Neural progenitor cell (in vitro differentiated cells): Measurements from ENCODE around the gene GDF10.

ENCODE experiments used
- EZH2phosphoT487 ChIP-seq: fragments of 200-600 bp; sonication (generic); IDR thresholded peaks from 2 replicates; pipeline ENCODE4 v1.6.1; 2017; ENCODE audit warnings: antibody characterized with exemption
- TF ChIP-seq, protein P1 (sequence below): fragments of 200-600 bp; sonication (generic); IDR thresholded peaks from 2 replicates; pipeline ENCODE4 v1.5.1; 2017; ENCODE audit warnings: antibody characterized with exemption, mild to moderate bottlenecking

DNA sequence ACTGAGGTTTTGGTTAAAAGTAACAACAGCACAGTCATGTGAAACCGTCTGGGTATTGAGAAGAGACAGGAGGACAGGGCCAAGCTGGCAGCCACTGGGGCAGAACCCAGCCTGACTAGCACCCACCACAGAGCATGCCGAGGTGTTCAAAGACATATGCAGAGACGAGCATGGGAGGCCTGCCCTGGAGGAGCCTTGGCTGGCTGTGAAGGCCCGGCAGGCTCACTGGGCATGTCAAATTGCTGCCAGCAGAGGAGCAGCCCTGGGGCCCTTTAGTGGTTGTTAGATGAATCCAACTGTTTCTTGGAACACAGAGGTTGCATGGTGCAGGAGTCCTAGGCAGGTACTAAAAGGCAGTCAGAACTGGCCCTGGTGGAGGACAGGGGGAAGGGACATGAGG lies 17.3 kb downstream of the GDF10 start:
- TF ChIP-seq, protein P1, sequence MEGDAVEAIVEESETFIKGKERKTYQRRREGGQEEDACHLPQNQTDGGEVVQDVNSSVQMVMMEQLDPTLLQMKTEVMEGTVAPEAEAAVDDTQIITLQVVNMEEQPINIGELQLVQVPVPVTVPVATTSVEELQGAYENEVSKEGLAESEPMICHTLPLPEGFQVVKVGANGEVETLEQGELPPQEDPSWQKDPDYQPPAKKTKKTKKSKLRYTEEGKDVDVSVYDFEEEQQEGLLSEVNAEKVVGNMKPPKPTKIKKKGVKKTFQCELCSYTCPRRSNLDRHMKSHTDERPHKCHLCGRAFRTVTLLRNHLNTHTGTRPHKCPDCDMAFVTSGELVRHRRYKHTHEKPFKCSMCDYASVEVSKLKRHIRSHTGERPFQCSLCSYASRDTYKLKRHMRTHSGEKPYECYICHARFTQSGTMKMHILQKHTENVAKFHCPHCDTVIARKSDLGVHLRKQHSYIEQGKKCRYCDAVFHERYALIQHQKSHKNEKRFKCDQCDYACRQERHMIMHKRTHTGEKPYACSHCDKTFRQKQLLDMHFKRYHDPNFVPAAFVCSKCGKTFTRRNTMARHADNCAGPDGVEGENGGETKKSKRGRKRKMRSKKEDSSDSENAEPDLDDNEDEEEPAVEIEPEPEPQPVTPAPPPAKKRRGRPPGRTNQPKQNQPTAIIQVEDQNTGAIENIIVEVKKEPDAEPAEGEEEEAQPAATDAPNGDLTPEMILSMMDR, result no peak
- no peak for TF ChIP-seq EZH2phosphoT487
